Measurements from ENCODE around the gene TNIP1.

DNA sequence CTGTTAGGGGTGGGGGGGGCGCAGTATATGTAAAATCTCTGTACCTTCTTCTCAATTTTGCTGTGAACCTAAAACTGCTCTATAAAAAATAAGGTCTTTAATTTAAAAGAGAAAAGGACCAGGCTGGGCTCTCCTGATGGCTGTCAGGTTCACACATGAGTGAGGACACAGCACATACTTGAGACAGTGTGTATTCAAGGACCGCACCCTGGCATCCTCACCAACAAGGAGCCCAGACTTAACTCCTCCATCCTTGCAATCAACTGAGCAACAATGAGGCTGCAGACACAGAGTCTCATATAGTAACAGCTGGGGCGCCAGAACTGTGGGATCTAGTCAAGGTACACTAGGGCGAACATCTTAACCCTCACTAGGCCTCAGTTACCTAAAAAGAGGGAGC, 9.8 kb downstream of the TNIP1 start:
- TF ChIP-seq, protein P1, sequence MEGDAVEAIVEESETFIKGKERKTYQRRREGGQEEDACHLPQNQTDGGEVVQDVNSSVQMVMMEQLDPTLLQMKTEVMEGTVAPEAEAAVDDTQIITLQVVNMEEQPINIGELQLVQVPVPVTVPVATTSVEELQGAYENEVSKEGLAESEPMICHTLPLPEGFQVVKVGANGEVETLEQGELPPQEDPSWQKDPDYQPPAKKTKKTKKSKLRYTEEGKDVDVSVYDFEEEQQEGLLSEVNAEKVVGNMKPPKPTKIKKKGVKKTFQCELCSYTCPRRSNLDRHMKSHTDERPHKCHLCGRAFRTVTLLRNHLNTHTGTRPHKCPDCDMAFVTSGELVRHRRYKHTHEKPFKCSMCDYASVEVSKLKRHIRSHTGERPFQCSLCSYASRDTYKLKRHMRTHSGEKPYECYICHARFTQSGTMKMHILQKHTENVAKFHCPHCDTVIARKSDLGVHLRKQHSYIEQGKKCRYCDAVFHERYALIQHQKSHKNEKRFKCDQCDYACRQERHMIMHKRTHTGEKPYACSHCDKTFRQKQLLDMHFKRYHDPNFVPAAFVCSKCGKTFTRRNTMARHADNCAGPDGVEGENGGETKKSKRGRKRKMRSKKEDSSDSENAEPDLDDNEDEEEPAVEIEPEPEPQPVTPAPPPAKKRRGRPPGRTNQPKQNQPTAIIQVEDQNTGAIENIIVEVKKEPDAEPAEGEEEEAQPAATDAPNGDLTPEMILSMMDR (IDR thresholded peaks at IDR 0.05), result no peak
- TF ChIP-seq POLR2A (IDR thresholded peaks at IDR 0.05), result no peak

All from thyroid gland (tissue), 4 donors.